Left forelimb (tissue), 1 donor: ENCODE measurements around the gene LRRC57.
"Not testable (repeated sequence)": the region's sequence is repeated elsewhere in the genome, so short reads cannot be mapped to it uniquely, and the experiment has no call there.

Experiments
- DNase-seq: peaks from one replicate; pipeline ENCODE4 v3.0.0-alpha.2; 2018; ENCODE audit warnings: low spot score

The LRRC57 gene

GRCh38 chr15:42548249-42549031 lies at the start of gene LRRC57, which contains the start of gene HAUS2:
TSS of gene LRRC57 (minus strand) at chr15:42548793. CDS start at chr15:42548434, 359 bp downstream.
TSS of gene HAUS2 (plus strand) at chr15:42548838. CDS start at chr15:42548873, 35 bp downstream.
- DNase-seq: peak; percentile 92

GRCh38 chr15:42595626-42596240 lies 47.1 kb upstream of the LRRC57 start:
- no peak for DNase-seq

DNA sequence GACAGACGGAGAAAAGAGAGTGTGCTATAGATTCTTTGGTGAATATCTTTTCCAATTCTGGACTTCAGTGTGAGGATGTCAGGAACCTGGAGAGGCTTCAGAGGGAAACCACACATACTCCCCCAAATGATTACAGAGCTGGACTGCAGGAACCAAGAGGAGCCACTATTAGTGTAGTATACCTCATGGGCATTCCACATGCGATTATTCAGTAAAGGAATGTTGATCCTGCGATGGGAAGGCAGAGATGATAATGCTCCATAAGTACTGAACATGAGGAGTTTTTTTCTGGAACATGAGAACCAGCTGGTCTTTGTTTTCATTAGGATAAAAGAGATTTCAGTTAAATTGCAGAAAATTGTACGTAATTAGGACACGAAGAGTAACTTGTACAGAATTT lies 45.5 kb upstream of the LRRC57 start:
- no peak for DNase-seq

DNA sequence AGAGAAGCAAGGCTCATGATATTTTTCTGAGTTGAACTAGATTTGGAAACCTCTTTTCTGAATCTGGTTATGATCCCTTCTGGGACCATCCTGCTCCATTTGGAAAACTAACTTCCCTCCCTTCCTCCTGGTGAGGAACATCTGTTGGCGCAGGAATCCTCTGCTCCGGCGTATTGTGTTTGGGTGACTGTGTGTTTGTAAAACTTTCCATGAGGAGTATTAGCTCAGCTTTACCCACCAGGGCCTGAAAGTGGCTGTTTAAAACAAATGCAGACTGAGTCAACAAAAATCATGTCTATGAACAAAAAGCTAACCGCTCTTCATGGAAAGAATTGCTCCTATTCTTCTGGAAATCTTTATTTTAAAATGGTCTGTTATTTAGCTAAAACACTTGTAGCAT lies 44.5 kb upstream of the LRRC57 start:
- DNase-seq: no peak

DNA sequence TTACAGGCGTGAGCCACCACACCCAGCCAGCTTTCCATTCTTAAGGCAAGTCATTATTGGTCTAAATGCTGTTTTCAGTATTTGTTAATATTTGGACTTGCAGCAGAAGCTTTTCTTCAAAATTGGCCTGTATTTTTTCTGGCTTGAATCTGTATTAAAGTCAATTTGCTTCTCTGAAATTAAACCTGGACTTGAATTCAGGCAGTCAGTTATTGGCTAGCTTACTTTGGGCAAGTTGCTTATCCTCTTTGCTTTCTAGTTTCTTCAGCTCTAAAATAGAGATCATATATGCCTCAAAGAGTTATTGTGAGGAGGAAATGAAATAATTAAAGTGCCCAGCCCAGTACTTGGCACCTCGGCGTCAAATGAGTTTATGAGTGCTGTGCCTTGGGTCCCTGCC lies 44.1 kb upstream of the LRRC57 start:
- DNase-seq: no peak

DNA sequence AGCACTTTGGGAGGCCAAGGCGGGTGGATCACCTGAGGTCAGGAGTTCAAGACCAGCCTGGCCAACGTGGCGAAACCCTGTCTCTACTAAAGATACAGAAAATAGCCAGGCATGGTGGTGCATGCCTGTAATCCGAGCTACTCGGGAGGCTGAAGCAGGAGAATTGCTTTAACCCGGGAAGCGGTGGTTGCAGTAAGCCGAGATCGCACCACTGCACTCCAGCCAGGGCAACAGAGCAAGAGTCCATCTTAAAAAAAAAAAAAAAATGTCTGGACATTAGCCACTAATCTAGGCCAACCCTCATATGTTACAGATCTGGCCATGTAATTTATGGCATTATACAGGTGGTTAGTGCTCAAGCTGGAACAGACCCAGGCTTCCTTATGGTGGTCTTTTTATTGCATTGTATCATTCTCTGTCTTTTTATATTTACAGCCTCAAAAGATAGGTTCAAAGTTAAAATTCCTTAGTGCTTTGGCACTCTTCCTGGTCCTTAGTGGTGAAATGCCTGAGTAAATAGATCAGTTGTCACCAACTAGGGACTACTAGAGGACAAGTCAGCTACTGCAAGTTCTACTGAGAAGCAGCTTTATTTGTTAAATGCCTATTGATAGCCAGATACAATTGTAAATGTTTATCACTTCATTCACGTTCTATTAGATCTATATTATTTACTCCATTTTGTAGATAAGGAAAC lies 42.8 kb upstream of the LRRC57 start:
- no peak for DNase-seq

- no peak for DNase-seq
These were observed 42.1 kb upstream of the LRRC57 start for GRCh38 chr15:42590619-42591237.

GRCh38 chr15:42584031-42584765 lies 35.6 kb upstream of the LRRC57 start:
- no peak for DNase-seq

GRCh38 chr15:42582569-42583375 lies 34.2 kb upstream of the LRRC57 start:
- DNase-seq: no peak

DNA sequence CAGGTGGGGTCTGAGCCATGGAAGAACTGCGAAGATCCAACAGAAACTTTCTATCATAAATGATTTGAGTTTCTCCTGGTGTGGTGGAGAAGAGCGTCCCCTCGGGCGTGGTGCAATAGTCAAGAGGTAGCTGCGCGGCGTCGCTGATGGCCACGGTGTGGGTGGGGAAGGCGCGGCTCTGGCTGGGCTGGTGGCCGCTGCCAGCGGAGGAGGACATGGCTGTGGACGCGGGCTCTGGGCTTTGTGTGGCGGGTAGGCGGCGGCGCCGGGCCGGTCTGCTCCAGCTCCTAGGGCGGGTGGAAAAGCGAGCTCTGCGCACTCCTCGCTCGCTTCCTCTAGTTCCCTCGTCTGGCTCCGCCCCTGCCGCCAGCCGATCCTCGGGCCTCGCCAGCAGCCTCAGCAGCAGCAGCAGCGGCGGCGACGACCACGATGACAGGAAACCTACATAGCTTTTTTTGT lies 32.7 kb upstream of the LRRC57 start:
- peak; percentile 91 for DNase-seq

- no peak for DNase-seq
These were observed 30.5 kb upstream of the LRRC57 start for GRCh38 chr15:42578984-42579537.

DNA sequence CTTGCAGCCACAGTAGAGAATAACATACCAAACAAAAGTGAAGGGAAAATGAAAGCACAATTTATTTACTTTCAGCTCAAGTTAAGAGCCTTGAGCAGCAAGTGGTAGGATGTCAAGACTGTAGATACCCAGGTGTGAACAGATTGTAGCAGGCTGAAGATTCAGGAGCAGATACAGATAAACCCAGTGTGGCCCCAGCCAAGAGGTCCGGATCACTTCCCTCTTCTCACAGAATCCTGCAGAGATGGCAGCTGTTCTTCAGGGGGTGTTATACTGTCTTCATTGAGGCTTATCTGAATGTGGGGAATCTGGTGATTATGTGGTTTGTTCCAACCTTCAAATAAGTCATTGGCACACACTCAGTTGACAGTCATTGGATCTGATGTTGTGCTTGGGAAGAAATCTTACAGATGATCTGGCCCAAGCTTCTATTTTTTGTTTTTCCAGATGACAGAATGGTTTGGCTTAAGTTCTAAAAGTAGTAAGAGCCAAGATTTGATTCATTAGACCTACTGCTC lies 29.0 kb upstream of the LRRC57 start:
- no peak for DNase-seq

GRCh38 chr15:42576776-42577175 lies 28.2 kb upstream of the LRRC57 start:
- DNase-seq: no peak

GRCh38 chr15:42576040-42576594 lies 27.5 kb upstream of the LRRC57 start:
- no peak for DNase-seq

- peak; percentile 99 for DNase-seq
These were observed 26.8 kb upstream of the LRRC57 start, which contains the start of gene STARD9 for GRCh38 chr15:42575188-42576039. TSS of gene STARD9 (plus strand) at chr15:42575606. CDS start at chr15:42575716, 110 bp downstream.

DNA sequence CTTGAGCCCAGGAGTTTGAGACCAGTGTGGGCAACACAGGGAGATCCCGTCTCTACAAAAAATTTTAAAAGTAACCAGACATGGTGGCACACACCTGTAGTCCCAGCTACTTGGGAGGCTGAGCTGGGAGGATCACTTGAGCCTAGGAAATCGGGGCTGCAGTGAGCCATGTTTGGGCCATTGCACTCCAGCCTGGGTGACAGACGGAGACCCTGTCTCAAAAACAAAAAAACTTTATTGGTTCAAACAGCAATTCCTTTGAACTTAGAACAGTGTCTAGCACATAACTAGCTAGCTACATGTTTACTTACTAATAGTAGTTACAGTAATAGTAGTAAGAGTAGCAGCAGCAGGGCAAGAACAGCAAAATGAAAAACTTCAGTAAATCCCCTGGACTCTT lies 10.1 kb upstream of the LRRC57 start:
- no peak for DNase-seq

- DNase-seq: not testable (repeated sequence)
These were observed 8.1 kb upstream of the LRRC57 start for GRCh38 chr15:42556550-42557207.

GRCh38 chr15:42553554-42553953 lies 5.0 kb upstream of the LRRC57 start:
- DNase-seq: no peak
